SK-N-MC (cell line): ENCODE results near the gene RHOA.

Source experiments
- EZH2 ChIP-seq: fragments of 200-600 bp; sonication (generic); IDR thresholded peaks from one replicate; pipeline ENCODE4 v1.6.1; 2017; ENCODE audit warnings: antibody characterized with exemption
- POLR2AphosphoS5 ChIP-seq: IDR thresholded peaks from 2 replicates; pipeline ENCODE4 v1.6.1; 2012; ENCODE audit warnings: mild to moderate bottlenecking, low read depth, low read length, borderline replicate concordance

GRCh38 chr3:49343163-49343562, 68.6 kb downstream of the RHOA start:
- TF ChIP-seq EZH2 (no peak), POLR2AphosphoS5 (no peak)
